ENCODE data around the gene PRSS48. TPM values are rescaled to one million over a fixed set of nuclear protein-coding genes. Genes with fewer than 3 reads are reported as not detected.

PRSS48 gene
- polyA plus RNA-seq, 1 donor from 2014 or later = not detected

GRCh38 chr4:151242305-151242704 is 34.7 kb upstream of the PRSS48 start:
- Histone ChIP-seq H3K9me3 (ENCODE audit: low read length) (no peaks in the 10 kb centered on the region), H3K27ac (ENCODE audit: low read length) (no peak overlapping the region), H3K27me3 (ENCODE audit: insufficient read depth, low read depth, low read length) (no peaks in the 10 kb centered on the region), H2AFZ (ENCODE audit: low read depth, low read length) (no peak overlapping the region), H3K4me2 (ENCODE audit: low read length) (no peak overlapping the region), H4K20me1 (ENCODE audit: insufficient read depth) (no peaks in the 10 kb centered on the region), H3K9me2 (ENCODE audit: insufficient read depth, low read length) (no peaks in the 10 kb centered on the region), H3F3A (ENCODE audit: insufficient read depth, low read length, poor library complexity, severe bottlenecking) (no peaks in the 10 kb centered on the region), H3K36me3 (ENCODE audit: insufficient read depth, low read length) (no peaks in the 10 kb centered on the region), H3K9ac (ENCODE audit: low read length) (no peak overlapping the region), H3K4me3 (ENCODE audit: low read length) (no peak overlapping the region), H3K79me2 (replicated peaks; ENCODE audit: insufficient read depth, low read length) (no peaks in the 10 kb centered on the region)
- TF ChIP-seq REST (IDR thresholded peaks at IDR 0.05; ENCODE audit: borderline replicate concordance) (no peak), EP300 (conservative IDR thresholded peaks at IDR 0.05; ENCODE audit: poor library complexity, severe bottlenecking) (no peak), TAF1 (IDR thresholded peaks at IDR 0.05; ENCODE audit: low read depth) (no peak), EZH2 (IDR thresholded peaks at IDR 0.05; ENCODE audit: borderline replicate concordance, insufficient read depth, low read length, poor library complexity, severe bottlenecking) (no peak), RAD21 (conservative IDR thresholded peaks at IDR 0.05) (no peak), MXI1 (conservative IDR thresholded peaks at IDR 0.05; ENCODE audit: poor library complexity, severe bottlenecking) (no peak), CTCF (IDR thresholded peaks at IDR 0.05; ENCODE audit: poor library complexity, severe bottlenecking) (no peak), SMC3 (conservative IDR thresholded peaks at IDR 0.05; ENCODE audit: poor library complexity) (no peak), POLR2AphosphoS5 (IDR thresholded peaks at IDR 0.05) (no peak)

GRCh38 chr4:151246742-151247141 is 30.2 kb upstream of the PRSS48 start:
- Histone ChIP-seq H3K9ac (ENCODE audit: low read length) (no peak overlapping the region), H3K79me2 (replicated peaks; ENCODE audit: insufficient read depth, low read length) (no peaks in the 10 kb centered on the region), H3K9me3 (ENCODE audit: low read length) (no peaks in the 10 kb centered on the region), H3K27ac (ENCODE audit: low read length) (no peak overlapping the region), H3K4me2 (ENCODE audit: low read length) (no peak overlapping the region), H3F3A (ENCODE audit: insufficient read depth, low read length, poor library complexity, severe bottlenecking) (no peaks in the 10 kb centered on the region), H3K9me2 (ENCODE audit: insufficient read depth, low read length) (no peaks in the 10 kb centered on the region), H3K36me3 (ENCODE audit: insufficient read depth, low read length) (no peaks in the 10 kb centered on the region), H3K27me3 (ENCODE audit: insufficient read depth, low read depth, low read length) (no peaks in the 10 kb centered on the region), H2AFZ (ENCODE audit: low read depth, low read length) (no peak overlapping the region), H3K4me3 (ENCODE audit: low read length) (no peak overlapping the region), H4K20me1 (ENCODE audit: insufficient read depth) (no peaks in the 10 kb centered on the region)
- TF ChIP-seq SMC3 (conservative IDR thresholded peaks at IDR 0.05; ENCODE audit: poor library complexity) = no peak
- no peak for TF ChIP-seq CTCF (IDR thresholded peaks at IDR 0.05; ENCODE audit: poor library complexity, severe bottlenecking)
- no peak for TF ChIP-seq TAF1 (IDR thresholded peaks at IDR 0.05; ENCODE audit: low read depth)
- TF ChIP-seq REST (IDR thresholded peaks at IDR 0.05; ENCODE audit: borderline replicate concordance) = no peak
- TF ChIP-seq MXI1 (conservative IDR thresholded peaks at IDR 0.05; ENCODE audit: poor library complexity, severe bottlenecking) = no peak
- no peak for TF ChIP-seq POLR2AphosphoS5 (IDR thresholded peaks at IDR 0.05)
- TF ChIP-seq EP300 (conservative IDR thresholded peaks at IDR 0.05; ENCODE audit: poor library complexity, severe bottlenecking) = no peak
- no peak for TF ChIP-seq RAD21 (conservative IDR thresholded peaks at IDR 0.05)
- TF ChIP-seq EZH2 (IDR thresholded peaks at IDR 0.05; ENCODE audit: borderline replicate concordance, insufficient read depth, low read length, poor library complexity, severe bottlenecking) = no peak

All from neural cell (in vitro differentiated cells).